ENCODE data around the gene STK4.
A peak's percentile ranks its signal among the peaks of the same experiment; 100 is the strongest.

STK4 gene

DNA sequence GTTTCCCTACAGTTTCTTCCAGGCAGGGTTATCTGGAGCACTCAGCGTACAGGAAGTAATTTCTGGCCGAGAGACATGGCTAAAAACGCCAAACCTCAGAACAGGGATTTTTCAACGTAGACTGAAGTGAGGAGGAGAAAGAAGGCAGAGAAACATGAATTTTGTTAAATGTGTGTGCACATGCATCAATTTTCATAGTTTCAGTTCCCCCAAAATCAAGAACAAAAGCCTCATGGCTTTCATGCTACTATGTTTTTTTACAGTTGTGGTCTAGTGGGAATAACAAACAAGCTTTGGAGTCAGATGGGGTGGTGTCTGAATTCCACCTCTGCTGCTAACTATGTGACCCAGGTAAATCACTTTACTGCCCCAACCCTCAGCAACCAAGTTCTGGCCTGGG lies 11.0 kb upstream of the STK4 start:
- DNase-seq = no peak

DNA sequence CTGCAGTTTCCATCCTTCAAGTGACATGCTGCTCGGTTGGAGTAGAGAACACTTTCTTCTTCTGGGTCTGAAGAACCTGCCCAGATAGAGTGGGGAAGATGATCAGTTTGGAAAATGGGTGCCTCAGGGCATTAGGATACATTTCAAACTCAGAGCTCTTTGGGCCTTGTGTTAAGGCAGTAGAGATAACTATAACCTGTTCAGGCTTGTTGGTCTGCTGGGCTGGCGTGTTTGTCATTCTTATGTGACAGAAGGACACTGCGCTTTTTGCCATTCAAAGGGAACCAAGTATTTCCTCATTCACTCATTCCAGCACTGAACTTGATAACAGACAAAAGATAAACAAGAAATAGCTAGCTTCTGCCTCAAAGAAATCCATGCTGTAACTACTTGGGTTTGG lies 9.9 kb upstream of the STK4 start:
- no peak for DNase-seq

GRCh38 chr20:44958276-44958675 lies 8.0 kb upstream of the STK4 start:
- DNase-seq = no peak

DNA sequence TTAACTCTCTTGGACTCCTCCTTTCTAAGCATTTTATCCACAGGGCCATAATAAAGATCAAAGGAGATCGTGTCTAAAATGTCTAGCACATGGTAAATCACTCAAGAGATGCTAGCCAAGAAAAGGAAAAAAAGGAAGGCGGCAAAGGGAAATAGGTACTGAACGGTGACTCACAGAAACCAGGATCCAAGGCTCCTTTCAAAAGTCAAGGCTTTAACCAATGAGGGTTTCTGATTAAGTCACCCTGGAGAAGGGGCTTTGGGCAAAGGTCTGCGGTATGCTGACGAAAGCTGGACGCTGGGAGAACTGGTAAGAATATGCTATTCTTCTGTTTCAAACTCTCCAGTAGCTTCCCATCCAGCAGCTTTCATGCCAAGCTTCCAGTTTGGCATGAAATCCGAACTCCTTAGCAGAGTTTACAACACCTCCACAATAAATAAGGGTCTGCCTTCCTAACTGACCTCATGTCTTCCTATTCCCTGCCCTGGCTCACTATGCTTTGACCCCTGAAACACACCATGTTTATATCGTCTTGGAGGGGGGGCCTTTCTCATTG lies 7.2 kb upstream of the STK4 start:
- no peak for DNase-seq

- peak; percentile 45 for DNase-seq
These were observed 6.6 kb upstream of the STK4 start for GRCh38 chr20:44959638-44960102.

GRCh38 chr20:44960103-44960852 lies 6.0 kb upstream of the STK4 start, which contains the start of gene TOMM34:
TSS of gene TOMM34 (minus strand) at chr20:44960397. CDS start at chr20:44960333, 64 bp downstream.
- peak; percentile 90 for DNase-seq

- no peak for DNase-seq
These were observed 5.1 kb upstream of the STK4 start for GRCh38 chr20:44961011-44961869.

DNA sequence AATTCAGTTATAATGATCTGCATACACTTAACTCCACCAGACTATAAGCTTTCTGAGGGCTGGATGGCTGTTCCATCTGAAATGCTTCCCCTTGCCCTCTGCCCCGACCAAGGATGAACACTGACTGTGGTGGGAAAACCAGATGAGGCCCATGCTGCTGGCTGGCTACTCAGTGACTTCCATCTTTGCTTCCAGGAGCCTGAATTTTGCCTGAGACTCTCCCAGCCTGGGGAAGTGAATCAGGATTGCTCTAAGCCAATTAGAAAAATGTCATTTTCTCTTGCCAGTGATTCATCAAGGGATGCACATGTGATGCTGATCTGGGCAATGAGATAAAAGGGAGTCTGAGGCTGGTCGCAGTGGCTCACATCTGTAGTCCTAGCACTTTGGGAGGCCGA lies 4.4 kb upstream of the STK4 start:
- DNase-seq = no peak

- no peak for DNase-seq
These were observed 3.8 kb upstream of the STK4 start for GRCh38 chr20:44962483-44962882.

GRCh38 chr20:44963325-44964215 lies 2.7 kb upstream of the STK4 start:
- no peak for DNase-seq

GRCh38 chr20:44965651-44966029 lies 672 bp upstream of the STK4 start:
- DNase-seq = no peak

- peak; percentile 61 for DNase-seq
These were observed 995 bp downstream of the STK4 start for GRCh38 chr20:44967207-44967807.

- DNase-seq = peak; percentile 20
These were observed 3.1 kb downstream of the STK4 start for GRCh38 chr20:44969300-44969894.

- DNase-seq = peak; percentile 48
These were observed 4.0 kb downstream of the STK4 start for GRCh38 chr20:44970243-44970757.

GRCh38 chr20:44973053-44973452 lies 6.7 kb downstream of the STK4 start:
- DNase-seq = no peak

DNA sequence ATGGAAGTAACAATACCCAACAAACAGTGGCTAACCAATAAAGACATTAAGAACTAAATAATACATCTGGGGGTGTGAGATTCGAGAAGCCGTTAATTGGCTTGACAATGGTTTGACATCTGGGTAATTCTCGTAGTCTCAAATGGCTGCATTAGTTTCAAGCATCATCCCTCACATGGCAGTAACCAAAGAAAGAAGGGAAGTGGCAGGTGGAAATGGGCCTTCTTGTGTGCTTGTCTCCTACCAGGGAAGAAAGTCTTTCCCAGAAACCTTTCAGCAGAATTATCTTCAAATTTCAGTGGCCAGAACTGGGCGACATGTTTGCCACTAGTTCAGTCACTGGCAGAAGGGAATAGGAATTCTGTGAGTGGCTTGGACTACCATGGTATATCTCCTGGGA lies 10.4 kb downstream of the STK4 start:
- no peak for DNase-seq

GRCh38 chr20:44979090-44979621 lies 12.8 kb downstream of the STK4 start:
- peak; percentile 87 for DNase-seq

GRCh38 chr20:44981736-44982406 lies 15.6 kb downstream of the STK4 start:
- DNase-seq = no peak

DNA sequence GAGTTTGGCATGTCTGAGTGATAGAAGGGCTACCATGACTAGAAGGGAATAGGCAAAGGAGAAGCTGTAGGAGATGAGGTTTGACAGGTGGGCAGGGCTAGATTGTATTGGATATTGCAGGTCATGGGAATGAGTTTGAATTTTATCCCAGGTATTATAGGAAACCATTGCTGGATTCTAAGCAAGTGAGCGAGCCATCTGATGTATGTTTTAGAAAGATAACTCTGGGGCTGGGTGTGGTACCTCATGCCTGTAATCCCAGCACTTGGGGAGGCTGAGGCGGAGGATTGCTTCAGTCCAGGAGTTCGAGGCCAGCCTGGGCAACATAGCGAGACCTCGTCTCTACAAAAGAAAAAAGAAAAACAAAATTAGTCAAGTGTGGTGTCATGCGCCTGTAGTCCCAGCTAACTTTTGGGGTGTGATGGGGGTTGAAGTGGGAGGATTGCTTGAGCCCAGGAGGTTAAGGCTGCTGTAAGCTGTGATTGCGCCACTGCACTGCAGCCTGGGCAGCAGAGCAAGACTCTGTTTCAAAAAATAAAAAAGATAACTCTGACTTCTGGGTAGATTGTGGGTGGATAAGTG lies 16.9 kb downstream of the STK4 start:
- DNase-seq = no peak

GRCh38 chr20:44988631-44989171 lies 22.4 kb downstream of the STK4 start:
- no peak for DNase-seq
